GM18868 (cell line): ENCODE data around the gene HNMT.
A peak's percentile ranks its signal among the peaks of the same experiment; 100 is the strongest.
"Not testable (repeated sequence)": the region's sequence is repeated elsewhere in the genome, so short reads cannot be mapped to it uniquely, and the experiment has no call there.

Experiments
- ATAC-seq: cut with Tn5 transposase; IDR thresholded peaks from one replicate; pipeline ENCODE4 v1.9.1; 2021; ENCODE audit warnings: mild to moderate bottlenecking, moderate library complexity; ENCODE audit not compliant: unreplicated experiment

HNMT gene

DNA sequence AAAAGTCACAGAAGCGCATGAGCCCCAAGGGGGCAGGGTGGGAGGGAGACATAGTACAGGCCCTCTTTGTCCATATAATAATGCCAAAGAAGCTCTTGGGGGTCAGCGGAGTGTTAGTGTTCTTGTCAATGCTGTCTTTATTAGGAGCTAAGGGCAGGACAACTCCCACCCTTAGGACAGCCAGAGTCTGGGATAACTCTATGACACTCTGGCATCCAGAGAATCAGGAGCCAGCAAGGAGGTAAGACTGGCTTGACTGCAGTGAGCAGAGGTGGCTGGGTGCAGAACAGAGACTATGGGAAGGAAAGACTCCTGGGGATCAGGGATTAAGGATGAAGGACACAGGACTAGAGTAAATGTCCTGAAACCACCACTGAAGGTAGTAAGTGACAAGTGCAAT is 19.0 kb upstream of the HNMT start:
- no peak for ATAC-seq

GRCh38 chr2:137946227-137946626 is 18.0 kb upstream of the HNMT start:
- ATAC-seq = no peak

DNA sequence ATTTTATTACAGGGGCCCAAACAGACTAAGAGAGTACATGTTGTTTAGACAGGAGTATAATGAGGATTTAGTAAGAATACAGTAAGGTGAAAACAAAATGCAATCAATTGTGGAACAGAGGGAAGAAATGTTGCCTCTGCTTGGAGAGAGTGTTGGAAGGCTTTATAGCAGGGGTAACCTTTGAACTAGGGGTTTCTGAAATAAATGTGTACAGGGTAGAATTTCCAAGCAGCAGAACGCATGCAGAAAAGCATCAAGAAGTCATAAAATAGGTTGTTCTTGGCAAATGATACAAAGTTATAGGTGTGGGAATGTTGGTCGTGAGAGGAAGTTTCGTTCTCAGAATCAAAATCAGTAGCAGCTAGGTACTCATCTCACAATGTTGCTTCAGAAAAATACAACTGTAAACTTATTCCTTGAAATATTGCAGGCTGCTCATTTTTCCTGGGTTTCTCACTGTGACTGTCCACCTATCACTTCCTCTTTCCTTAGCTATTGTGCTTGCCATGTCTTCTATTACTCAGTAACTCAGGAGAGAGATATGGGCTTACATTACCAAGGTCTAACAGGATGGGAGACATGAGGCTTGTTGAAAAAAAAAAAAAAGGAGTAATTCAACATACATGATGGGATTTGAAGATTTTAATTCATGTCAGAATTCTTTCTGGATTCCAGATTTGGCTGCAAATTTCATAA is 17.1 kb upstream of the HNMT start:
- peak; percentile 36 for ATAC-seq

DNA sequence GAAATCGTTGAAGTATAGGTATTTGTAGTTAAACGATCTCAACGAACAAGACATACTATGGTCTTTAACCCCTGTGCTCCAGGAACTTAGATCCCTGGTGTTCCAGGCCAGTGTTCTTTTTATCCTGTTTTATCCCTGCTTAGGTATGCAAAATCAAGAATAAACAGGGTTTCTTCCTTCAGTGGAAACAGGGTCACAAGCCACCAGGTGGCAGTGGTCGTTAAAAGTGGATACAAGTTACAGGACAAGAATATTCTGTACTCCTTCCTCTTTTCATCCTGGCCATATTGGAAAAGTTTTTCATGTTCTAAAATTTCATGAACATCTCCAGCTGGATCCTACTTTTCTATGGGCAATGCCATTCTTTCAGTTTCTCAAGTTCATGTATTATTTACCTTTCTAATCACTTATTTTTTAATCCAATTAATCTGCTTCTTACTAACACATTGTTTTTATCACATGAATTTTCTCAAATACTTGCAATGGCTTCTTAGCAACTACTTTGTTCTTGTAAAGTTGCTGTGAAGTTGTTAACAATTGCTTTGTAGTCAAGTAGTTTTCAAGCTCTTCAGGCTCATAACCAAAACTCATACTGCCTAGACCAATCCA is 16.4 kb upstream of the HNMT start:
- peak; percentile 46 for ATAC-seq

- no peak for ATAC-seq
These were observed 15.4 kb upstream of the HNMT start for GRCh38 chr2:137948894-137949293.

DNA sequence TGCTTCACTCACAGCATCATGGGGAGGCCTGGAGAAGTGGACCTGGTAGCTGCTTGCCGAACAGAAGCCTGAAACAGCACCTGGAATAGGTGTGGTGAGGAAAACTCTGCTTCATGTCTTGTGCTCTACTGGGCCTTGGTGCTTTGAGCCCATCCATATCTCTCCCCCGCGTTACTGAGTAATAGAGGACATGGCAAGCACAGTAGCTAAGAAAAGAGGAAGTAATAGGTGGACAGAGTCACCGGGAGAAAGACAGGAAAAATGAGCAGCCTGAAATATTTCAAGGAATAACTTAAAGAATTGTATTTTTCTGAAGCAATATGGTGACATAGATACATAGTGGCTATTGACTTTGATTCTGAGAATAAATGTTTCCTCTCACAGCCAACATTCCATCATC is 14.0 kb upstream of the HNMT start:
- ATAC-seq = no peak

- ATAC-seq = no peak
These were observed 12.7 kb upstream of the HNMT start for GRCh38 chr2:137951586-137951985.

GRCh38 chr2:137952586-137953129 is 11.6 kb upstream of the HNMT start:
- ATAC-seq = no peak

DNA sequence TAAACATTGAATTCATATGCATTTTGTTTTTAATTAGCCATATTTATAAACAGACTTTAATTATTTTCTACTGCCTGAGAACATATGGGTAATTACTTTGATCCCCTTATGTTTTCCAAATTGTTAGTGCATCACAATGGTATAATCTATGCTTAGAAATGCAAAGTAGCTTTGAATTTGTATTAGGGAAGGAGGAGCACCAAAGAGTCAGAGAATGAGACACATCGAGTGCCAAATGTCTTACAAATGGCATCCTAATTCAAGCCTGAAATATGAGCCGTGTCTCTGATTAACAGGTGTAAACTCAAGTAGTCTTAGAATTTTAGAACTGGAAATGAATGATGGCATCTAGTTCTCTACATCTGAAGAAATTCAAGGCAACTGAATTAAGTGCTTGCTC is 8.7 kb upstream of the HNMT start:
- ATAC-seq = no peak

- ATAC-seq = no peak
These were observed 7.2 kb upstream of the HNMT start for GRCh38 chr2:137957033-137957432.

DNA sequence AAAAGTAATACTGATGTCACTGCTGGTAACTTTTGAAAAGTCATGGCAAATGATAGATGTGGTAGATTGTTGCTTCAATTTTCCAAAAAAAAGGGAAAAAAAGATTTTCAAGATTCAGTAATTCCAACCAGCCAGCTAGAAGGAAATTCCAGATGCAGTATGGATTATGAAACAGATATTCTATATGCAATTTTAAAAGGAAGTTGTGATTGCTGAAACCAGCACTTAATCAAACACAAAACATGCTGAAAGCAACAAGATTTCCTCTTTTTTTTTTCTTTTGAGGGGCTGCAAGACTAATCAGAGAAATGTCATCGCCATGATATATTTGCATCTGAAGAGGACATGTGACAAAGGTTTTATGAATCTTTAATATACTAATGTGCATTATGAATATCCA is 5.1 kb upstream of the HNMT start:
- no peak for ATAC-seq

DNA sequence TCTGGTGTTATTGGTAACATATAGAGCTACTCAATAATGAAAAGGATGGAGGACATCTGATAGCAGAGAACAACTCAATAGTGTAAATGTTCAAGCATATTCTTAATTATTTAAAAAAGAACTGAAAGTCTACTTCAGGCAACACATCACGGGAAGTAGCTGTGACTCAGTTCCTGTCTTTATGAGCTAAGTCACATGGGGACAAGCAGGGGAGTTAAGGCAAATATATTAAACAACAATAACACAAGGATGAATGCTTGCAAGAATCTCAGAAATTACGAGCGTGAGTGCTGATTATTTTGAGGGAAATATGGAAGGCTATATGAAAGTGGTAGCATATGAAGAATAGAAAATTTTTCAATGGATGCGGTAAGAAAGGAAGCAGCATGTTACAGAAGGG is 4.0 kb upstream of the HNMT start:
- no peak for ATAC-seq

GRCh38 chr2:137961602-137962001 is 2.7 kb upstream of the HNMT start:
- no peak for ATAC-seq

GRCh38 chr2:137963535-137964065 is 673 bp upstream of the HNMT start:
- no peak for ATAC-seq

DNA sequence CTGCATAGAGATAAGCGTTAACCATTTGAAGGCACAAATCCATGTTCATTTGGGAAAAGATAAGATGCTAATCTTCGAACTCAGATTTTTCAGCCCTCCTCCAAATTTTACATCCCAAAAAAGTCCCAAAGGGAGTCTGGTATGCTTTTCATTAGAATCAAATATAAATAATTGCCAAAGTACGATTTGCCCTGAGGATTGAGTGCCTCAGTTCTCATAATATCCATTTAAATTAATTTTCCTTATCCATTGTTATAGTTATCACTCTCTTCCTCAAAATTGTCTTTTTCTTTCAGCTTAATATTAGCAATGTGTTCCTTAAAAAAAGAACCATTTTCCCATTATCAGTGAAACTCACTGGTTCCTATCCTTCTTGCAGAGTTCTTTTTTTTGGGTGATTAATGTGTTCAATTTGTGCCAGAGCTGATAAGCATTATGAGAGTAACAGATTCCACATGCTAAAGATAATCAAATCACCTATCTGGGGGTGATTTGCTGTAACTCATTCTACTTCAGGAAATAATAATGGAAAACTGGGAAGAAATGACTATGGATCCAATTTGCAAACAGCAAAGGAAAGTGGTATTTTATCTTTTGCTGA is 686 bp downstream of the HNMT start:
- no peak for ATAC-seq

- no peak for ATAC-seq
These were observed 1.8 kb downstream of the HNMT start for GRCh38 chr2:137966043-137966442.

GRCh38 chr2:137967042-137967441 is 2.8 kb downstream of the HNMT start:
- ATAC-seq = no peak

DNA sequence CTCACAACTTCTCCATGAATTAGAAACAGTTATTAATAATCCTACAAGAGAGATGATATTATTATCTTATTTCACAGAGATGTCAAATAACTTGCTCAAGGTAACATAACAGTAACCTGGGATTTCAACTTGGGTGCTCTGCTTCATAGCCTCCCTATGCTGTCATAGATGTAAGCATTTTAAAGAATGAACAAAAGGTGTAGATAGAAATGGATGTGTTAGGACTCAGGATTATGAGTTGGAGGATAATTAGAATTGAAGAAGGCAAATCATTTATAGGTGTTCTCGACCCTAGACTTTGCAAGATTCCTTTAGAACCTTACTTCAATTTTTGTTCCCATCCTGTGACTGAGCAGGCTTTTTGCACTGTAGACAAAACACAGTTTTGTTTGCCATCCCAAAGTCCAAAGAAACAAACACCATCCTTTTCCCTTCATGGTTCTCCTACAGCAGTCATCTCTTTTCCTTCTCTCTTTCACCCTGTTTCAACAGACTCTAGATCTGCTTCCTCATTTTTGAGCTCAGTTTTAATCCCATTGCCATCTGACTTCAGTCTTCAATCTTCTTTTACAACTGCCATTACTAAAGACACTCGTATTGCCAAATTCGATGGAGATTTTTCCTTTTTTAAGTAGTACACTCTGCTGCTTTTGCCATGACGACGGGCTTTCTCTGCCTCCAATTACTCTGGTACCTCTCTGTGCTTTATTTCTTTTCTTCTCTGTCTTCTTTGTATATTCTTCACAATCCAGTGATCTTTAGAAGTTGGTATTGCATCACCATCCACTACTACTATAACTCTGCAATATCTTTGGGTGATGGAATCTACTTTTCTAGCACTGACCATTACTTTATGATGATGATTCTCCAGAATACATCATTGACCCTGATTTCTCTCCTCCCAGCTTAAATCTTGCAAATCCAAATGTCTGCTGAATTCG is 4.5 kb downstream of the HNMT start:
- ATAC-seq = no peak

DNA sequence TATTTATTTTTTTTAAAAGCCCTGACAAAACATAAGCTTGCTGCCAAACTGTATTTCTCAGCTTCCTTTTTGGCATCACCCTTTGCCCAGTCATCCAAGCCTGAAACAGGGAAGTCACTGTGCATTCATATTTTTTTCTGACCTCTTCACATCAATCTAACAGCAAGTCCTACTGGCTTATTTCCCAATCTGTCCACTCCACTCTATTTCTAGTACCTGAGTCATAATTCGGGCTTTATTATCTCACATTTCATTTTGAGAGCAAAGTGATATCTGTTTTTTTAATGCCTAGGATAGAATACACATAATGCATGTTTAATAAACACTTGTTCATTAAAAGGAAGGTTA is 5.1 kb downstream of the HNMT start:
- no peak for ATAC-seq

GRCh38 chr2:137969876-137970275 is 5.6 kb downstream of the HNMT start:
- ATAC-seq = no peak

DNA sequence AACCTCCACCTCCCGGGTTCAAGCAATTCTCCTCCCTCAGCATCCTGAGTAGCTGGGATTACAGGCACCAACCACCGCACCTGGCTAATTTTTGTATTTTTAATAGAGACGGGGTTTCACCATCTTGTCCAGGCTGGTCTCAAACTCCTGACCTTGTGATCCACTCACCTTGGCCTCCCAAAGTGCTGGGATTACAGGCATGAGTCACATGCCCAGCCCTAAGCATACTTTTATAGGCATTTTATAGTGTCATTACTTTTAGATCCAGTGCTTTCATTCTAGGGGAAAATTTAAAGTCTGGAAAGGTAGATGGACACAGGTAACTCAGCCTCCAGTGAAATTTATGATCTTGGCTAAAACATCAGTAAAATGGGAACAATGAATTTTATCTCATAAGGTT is 7.0 kb downstream of the HNMT start:
- ATAC-seq = not testable (repeated sequence)
